ENCODE results near the gene C5orf15.

DNA sequence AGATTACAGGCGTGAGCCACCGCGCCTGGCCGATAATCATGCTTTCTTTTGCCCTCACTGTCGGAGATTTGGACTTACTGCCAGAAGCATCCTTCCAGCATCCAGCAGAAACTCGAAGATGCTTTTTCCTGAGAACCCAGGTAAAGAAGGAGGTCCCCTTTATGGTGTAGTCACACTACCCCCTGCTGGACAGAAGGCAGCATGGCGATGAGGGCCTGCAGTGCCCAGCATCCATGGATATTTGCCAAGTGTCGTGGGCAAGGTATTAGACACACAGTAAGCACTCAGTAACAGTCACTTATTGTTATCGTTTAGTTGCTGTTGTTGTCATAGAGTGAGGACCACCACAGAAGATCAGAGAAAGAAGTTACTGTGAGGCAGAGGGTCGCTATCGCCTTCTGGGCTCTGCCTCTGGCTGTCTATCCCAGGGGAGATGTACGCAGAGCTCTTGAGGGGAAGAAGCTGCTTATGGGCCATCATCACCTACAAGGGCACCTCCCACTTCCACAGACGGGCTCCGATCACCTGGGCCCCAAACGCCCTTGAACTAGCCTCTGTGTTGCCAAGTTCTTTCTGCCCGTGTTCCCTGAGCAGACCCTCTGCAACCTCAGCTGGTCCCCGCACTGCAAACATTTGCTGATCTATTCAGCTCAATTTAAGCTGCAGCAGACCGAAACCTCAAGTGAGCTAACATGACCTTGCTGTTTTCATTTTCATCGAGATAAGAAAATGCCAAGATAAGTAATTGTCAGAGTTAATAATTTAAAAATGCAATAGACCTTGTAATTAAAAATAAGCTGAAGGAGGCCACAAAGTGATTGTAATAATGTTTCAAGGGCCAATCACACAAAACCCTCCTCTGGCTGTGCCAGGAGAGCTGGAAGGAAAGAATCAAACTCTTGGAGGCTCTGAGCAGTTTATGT lies 23.9 kb downstream of the C5orf15 start:
- TF ChIP-seq SRF (CRISPR knock-in tag; IDR thresholded peaks at IDR 0.05) = no peak
- TF ChIP-seq, protein P1, sequence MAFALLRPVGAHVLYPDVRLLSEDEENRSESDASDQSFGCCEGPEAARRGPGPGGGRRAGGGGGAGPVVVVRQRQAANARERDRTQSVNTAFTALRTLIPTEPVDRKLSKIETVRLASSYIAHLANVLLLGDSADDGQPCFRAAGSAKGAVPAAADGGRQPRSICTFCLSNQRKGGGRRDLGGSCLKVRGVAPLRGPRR (CRISPR knock-in tag; IDR thresholded peaks at IDR 0.05) = no peak
- TF ChIP-seq PKNOX1 (IDR thresholded peaks at IDR 0.05) = no peak
- no peak for TF ChIP-seq NFIX (CRISPR knock-in tag; IDR thresholded peaks at IDR 0.05; ENCODE audit: low read depth)
- TF ChIP-seq SAFB2 (IDR thresholded peaks at IDR 0.05; ENCODE audit: borderline replicate concordance, low read depth, low read length, severe bottlenecking) = no peak

Data from K562 (cell line).